ENCODE data around the gene DIP2C.
"Not testable (repeated sequence)": the region's sequence is repeated elsewhere in the genome, so short reads cannot be mapped to it uniquely, and the experiment has no call there.

The DIP2C gene

DNA sequence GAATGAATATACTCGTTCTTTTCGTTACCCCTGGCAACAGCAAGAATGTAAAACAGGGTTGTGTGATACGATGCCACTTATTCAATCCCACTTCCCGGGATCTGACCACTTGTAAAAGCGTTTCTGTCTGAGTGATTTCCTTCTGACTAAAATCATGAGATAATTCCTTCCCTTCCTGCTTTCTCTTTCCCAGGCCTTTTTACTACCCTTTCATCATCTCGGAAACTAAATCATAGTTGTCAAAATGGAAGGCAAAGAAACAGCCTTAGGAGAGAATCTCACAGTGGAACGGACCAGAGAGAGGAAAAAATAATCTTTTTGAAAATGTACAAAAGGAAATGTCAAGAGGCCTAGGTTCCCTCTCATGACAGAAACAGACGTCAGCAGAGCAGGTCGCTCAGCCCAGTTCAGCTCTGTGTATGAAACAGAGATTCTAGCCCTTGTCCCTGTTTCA is 29.8 kb downstream of the DIP2C start:
- no peak for DNase-seq

DNA sequence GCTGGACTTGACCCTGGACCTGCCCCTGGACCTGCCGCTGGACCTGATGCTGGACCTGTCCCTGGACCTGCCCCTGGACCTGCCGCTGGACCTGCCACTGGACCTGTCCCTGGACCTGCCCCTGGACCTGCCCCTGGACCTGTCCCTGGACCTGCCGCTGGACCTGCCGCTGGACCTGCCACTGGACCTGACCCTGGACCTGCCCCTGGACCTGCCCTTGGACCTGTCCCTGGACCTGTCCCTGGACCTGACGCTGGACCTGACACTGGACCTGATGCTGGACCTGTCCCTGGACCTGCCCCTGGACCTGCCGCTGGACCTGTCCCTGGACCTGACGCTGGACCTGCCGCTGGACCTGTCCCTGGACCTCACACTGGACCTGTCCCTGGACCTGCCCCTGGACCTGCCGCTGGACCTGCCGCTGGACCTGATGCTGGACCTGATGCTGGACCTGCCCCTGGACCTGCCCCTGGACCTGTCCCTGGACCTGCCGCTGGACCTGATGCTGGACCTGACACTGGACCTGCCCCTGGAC is 31.6 kb downstream of the DIP2C start:
- not testable (repeated sequence) for DNase-seq

DNA sequence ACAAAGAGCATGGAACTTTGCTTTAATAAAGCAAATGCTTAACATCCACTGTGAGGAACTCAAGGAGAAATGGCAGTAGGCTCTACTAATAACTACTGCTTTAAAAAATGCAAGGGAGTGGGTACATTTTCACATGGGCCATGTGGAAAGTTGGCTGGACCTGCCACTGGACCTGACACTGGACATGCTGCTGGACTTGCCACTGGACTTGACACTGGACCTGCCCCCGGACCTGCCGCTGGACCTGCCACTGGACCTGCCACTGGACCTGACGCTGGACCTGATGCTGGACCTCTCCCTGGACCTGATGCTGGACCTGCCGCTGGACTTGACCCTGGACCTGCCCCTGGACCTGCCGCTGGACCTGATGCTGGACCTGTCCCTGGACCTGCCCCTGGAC is 32.6 kb downstream of the DIP2C start:
- no peak for DNase-seq

DNA sequence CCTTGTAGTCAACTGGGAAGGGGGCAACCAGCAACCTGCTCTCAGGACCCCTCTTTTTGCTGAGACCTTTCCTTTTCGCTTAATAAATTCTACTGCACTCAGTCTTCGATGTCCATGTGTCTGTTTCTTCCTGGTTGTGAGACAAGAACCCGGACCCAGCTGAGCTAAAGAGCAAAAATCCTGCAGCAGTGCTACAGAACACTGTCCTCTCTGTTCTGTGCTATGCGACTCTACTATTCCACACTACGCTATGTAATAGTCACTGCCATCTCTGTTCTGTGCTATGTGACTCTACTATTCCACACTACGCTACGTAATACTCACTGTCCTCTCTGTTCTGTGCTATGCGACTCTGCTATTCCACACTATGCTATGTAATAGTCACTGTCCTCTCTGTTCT is 34.3 kb downstream of the DIP2C start:
- no peak for DNase-seq

DNA sequence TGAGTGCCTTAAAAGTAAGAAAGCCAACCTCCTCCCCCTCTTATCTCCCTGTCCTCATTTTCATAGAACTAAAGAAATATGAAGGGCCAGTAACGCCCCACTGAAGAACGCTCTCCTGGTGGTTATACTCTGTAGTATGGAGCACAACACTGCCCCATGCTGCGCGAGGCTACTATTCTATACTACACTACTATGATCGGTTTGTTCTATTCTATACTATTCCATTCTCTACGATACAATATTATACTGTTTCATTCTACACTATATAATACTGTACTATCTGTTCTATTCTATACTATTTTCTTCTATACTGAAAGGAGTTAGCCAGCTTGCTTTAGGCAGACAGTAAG is 34.8 kb downstream of the DIP2C start:
- DNase-seq = no peak

DNA sequence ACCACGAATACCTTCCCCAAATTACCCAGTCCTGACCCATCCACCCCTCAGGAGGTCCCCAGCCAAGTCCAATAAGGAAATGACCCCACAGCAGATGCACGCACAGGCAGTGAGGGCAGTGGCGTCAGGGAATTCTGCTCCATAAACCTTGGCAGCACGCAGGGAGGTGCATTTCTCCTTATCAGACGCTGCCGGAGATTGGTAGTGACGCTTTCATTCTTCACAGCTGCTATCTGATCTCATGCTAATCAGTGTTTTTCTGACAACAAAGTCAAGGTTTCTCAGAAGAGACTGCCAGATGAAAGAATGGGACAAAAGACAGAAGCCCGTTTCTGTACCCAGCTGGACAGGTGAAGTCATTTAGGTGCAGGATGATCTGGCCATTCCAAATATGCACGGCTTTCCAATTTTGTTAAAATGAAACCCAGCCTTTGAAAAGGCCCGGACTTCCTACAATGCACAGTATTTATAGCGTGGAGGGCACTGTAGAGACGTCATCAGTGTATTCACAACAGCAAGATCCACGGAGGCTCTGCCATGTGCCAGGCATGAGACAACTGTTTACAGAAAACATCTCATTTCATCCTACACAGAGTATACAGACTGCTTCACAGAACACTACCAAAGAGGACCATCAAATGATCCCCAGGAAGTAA is 35.3 kb downstream of the DIP2C start:
- no peak for DNase-seq

DNA sequence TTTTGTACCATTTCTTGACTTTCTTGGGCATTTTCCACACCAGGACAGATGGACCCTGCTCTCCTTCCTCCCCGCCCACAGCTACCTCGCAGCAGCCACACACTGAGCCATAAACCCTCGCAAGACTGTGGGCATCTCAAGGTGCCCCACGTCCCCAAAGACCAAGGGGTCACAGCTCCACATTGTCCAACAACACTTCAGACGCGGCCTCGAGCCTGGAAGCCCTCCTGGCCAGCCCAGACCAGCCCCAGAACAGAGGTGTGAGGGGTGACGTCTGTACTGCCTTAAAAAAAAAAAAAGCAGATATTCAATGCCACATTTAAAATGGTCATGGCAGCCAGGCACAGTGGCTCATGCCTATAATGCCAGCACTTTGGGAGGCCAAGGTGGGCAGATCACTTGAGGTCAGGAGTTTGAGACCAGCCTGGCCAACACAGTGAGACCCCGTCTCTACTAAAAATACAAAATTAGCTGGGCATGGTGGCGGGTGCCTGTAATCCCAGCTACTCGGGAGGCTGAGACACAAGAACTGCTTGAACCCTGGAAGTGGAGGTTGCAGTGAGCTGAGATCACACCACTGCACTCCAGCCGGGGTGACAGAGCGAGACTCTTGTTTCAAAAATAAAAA is 36.5 kb downstream of the DIP2C start:
- DNase-seq = not testable (repeated sequence)

DNA sequence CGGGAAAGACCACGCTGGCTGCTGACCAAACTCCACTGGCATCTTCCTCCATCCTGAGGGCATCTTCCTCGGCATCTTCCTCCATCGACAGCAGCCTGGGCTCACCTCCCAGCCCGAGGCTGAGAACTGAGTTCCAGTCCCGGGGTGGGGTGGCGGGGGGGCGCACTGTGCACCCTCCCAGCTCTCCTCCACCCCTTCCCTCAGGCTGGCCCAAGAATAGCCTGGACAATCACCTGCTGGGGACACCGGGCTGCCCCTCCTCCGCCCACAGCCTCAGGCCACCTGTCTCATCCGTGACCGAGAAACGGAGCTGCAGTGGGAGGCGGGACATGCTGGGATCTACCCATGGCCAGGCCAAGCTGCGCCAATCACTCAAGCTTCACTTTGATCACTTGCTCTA is 37.2 kb downstream of the DIP2C start:
- no peak for DNase-seq

DNA sequence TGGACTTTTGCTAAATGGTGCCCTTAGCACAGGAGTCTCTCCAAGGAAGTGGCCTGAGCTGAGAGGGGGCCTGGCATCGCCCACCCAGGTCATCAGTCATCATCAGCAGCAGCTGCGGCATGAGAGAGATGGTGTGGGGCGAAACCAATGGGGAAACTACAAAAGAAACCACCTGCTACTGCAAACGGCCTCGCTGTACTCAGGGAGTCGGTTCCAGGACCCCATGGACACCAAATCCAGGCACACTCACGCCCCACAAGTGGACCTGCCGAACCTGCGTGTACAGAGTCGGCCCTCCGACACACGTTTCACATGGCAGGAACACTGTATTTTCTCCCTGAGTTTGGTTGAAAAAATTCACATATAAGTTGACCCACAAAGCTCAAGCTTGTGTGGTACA is 37.8 kb downstream of the DIP2C start:
- no peak for DNase-seq

DNA sequence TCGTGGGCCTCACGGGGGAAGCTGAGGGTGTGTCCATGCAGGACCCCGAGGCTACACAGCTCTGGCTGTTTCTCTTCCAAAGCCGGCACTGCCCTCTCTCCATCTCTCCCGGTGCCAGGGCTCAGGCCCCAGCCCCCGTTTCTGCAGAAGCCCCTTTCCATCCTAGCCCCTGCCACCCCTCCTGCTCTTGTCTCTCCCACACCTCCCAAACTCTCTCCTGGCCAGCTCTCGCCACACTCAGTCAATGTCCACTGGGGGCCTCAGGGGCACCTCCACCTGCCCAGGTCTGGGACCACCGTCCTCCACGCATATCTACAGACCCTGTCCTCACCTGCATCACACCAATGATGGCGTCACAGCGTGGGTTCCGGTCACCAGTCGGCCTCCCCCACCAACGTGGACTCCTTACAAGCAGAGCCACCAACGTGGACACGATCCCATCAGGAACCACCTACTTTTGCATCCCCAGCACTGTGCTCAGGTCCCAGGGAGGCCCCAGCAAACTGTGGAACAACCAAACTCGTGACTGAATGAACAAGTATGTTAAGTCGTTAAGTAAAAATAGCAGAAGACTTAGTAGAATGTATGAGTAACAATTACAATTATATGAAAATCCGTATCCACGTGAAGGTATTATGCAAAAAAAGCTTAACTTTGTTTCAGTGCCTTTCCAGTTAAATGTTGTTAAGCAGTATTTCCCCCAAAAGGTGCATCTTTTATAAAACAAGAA is 38.4 kb downstream of the DIP2C start:
- DNase-seq = no peak

DNA sequence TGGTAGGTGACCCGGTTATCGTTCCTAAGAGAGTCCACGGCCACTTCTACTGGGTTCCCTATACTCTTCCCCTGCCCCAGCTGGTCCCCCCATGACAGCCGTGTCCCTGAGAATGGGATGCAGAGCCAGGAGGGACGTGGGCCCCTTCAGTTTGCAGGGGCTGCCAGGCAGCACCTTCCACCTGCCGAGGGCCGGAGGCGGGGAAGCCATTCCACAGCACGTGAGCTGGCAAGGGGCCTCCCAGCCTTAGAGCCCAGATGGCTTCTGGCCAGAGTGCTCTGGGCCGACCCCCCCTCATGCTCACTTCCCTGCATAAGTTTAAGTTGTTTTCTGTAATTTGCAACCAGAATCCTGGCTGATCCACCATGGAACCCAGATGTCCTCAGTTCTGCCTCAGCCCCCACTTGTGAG is 39.0 kb downstream of the DIP2C start:
- DNase-seq = no peak

DNA sequence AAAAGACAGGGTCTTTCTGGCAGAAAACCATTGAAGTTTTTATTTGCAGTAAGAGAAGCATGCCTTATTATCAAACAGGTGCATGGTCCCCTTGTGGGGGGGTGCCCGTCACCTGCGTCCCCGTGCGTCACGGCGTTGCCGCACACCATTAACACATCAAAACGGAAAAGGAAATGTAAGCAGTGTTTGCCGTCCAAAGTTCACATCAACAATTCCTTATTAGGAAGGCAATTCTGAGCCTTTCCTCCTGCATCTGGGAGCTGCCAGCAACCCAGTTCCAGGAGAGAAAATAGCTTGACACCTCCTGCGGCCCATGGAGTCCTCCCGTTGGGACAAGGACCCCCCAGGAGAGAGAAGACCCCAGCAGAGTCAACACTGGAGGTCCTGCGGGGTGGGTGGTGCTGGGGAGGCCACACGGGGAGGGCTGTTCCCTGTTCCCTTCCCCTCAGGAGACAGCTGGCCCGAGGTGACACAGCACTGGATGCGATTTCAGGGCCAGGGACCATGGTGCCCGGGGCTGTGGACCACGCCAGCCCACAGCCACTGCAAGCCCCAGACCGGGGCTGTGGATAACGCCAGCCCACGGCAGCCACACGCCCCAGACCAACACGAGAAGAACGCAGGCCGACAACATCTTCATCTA is 39.5 kb downstream of the DIP2C start:
- peak; percentile 80 for DNase-seq

DNA sequence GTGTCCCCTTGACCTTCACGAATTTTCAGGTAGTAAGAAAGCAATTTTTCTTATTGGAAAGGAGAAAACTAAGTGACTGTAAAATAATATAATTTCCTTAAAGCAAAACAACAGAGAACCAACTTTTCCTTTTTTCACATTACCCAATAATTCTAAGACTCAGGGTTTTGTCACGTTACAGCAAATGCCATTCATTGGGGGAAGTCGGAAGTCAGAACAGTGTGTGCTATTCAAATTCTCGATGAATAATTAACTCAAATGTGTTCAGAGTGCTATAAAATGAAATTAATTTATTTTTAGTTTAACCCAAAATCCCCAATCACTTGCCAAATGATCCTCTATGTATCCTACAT is 40.0 kb downstream of the DIP2C start:
- DNase-seq = peak; percentile 46

DNA sequence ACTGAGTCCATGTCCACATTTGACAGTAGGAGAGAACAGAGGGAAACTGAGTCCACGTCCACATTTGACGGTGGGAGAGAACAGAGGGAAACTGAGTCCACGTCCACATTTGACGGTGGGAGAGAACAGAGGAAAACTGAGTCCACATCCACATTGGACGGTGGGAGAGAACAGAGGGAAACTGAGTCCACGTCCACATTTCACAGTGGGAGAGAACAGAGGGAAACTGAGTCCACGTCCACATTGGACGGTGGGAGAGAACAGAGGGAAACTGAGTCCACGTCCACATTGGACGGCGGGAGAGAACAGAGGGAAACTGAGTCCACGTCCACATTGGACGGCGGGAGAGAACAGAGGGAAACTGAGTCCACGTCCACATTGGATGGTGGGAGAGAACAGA is 42.4 kb downstream of the DIP2C start:
- DNase-seq = not testable (repeated sequence)

DNA sequence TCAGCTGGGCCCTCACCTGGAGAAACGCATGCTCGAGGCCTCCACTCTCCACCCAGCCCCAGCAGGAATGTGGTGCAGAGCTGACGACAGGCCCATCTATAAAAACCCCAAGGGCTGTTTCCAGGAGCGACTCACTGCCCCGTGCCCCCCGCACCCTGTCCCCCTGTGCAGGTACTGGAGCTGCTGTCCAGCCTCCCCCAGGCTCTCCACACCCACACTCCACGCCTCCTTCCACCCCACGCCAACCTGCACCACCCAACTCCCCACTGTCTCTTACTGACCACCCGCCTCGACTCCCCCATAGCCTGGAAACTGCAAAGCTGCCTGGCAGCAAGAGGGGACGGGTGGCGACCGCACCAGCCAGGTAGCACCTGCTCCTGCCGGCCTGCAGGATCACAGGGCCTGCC is 43.3 kb downstream of the DIP2C start:
- no peak for DNase-seq

DNA sequence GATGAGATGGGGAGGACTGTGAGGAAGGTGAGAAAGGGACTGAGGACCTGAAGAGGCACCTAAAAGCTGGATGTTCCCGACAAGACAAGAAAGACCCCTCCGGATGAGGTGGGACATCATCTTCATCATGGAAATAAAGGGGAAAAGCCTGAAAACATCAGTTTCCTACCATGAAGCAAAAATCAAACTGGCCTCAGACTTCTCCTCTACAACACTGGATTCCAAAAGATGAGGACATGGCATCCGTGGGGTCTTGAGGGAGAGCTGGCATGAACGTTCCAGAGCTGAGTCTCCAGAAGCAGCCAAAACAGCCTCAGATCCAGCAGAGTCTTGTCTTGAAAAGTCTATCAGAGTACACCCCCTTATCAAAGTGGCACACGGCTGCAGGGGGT is 44.5 kb downstream of the DIP2C start:
- no peak for DNase-seq

DNA sequence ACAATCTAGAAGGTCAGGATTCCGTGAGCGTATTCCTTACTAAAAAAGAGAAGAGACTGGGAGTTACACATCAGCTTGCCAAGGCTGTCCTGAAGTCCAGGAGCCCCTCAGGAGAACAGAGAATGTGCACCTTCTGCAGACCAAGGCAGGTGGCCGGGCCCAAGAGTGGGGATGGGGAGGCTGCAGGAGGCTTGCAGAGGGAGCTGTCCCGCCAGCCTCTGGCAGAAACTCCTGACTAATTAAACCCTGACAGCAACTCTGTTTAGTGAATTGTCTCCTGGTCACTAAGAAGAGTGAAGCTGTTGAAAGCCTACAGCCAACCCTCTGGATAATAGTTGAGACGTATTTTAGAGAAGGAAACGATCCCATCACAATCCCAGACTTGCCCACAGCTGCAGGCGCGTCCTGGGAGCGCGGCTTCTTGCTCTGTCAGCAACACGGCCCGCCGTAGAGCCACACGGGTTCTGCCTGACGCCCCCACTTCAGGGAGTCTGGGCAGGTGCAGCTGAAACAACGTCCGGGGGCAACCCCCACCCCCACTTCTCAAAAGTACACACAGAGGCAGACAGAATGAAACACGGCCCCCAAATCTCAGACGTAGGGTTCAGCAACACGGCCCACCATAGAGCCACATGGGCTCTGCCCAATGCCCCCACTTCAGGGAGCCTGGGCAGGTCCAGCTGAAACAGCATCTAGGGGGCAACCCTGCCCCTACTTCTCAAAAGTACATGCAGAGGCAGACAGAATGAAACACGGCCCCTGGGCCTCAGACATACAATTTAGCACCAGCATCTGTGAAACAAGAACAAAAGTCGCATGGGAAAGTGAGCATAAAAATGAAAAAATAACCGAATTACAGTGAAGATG is 45.2 kb downstream of the DIP2C start:
- no peak for DNase-seq

DNA sequence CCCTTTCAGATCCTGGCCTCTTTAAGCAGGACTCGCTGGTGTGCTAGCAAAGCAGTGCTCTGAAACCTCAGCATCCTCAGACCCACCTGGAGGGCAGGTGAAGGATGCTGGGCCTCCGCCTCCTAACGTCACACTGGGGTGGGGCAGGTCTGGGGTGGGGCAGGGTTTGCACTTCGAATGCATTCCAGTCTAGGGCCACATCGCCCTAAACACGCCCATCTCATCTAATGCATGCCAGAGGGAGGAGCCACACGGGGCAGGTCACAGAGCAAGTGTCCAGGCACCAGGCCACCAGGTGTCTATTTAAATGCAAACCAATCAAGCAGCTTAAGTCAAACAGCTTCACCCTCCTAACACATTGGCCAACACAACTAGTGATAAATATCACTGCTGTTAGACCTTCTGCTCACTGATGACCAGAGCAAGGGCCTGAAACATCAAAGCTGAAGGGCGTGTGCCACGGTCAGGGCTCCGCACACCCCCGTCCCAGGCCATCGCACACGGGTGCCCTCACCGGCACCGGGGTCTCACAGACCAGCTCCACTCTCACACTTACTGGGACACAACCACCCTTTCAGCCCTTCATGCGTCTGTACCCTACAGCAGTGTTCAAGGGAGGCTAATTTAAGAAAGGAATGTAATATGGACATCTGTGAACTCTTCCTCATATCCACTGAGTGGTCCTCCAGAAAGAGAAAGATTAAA is 47.1 kb downstream of the DIP2C start:
- DNase-seq = no peak

DNA sequence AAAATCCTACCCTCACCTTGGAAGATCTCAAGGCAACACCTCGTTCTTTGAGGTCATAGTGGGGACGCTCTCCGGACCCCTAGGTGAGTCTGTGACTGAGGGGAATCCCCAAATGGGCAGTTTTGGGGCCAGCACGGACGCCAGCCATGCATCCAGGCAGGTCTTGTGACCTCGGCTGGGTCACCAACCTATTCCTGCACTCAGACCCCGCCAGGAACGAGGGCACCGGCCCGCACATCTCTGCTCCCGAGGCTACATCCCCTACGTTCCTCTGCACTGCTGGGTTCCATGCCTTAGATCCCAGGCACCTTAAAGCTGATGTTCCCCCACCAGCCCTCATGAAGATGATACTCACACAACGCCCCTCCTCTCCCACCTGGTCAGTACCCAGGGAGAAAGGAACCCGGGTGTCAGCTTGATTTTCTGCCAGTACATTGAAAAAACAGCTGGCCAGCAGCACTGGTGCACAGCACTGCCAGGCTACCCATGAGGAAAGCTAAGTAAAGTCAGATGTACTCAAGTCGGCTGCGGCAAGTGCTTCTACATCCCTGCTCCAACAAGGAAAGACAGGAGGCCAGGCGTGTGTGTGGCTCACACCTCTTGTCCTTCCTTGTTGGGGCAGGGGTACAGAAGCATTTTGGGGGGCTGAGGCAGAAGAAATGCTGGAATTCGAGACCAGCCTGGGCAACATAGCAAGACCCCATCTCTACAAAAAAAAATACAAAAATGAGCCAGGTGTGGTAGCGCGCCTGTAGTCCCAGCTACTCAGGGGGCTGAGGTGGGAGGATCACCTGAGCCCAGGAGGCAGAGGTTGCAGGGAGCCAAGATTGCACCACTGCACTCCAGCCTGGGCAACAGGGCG is 48.1 kb downstream of the DIP2C start:
- DNase-seq = no peak

DNA sequence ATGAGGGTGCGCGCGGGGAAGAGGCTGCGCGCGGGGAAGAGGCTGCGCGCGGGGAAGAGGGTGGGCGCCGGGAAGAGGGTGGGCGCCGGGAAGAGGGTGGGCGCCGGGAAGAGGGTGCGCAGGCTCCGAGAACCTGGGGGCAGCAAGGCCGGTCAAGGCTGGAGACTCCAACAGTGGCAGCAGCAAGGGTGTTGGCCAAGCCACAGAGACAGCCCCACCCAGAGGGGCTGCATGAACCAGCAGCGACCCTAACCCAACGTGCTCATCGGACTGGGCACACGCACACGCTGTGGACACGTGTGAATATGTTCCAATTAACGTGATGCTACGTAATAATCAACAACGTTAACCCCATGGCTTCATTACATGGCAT is 48.8 kb downstream of the DIP2C start:
- DNase-seq = no peak

Data from NCI-H1436 (cell line).